ENCODE measurements around the gene RENBP.
"Not testable (repeated sequence)": the region's sequence is repeated elsewhere in the genome, so short reads cannot be mapped to it uniquely, and the experiment has no call there.

The RENBP gene

DNA sequence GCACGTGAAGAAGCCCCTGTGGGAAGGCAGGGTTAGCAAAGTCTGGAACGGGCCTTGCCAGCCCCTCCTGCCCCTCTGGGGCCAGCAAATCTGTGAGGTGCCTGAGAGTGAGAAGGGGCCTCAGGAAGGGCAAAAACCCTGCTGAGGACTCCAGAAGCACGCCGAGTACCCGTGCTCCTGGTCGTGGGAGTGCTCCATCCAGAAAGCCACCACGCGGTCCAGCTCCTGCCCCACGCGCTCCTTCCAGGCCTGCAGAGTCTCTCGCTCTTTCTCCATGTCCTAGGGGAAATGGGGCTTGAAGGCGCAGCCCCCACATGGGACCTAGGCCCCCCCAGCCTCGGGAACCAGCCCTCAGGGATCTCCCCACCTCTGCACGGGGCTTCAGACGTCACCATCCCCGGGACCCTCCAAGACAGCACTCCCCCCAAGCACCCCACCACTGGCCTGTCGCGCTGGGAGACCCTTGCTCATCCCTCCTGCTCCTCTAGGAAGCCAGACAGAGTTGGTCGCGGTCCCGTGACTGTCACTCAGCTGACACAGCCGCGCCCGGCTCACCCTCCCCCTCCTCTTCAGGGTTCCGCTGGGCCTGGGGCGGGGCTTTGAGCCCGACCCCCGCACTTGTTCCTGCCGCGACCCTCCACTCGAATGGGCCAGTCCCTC is at the start of gene RENBP:
TSS of gene RENBP (minus strand) at position 504 of the 660 bp plus-strand sequence. CDS start at position 471, 33 bp downstream.
- DNase-seq (ENCODE audit: low read depth in 2 of 2), result no peak

DNA sequence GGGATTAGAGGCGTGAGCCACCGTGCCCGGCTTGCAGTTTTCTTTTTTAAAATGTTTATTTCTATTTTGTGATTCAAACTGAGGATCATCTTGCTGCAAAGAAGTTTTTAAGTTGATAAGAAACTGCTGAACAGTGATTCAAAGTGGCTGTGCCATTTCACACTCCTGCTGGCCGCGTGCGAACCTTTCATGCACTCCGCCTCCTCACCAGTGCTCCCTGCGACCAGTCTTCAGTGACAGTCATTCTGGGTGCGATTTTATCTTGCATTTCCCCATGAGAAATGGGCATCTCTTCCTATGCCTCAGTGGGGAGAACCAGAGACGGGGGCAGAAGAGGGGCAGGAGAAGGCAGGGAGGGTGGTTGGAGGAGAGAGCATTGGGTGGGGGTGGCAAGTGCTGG is 49.5 kb upstream of the RENBP start:
- DNase-seq (ENCODE audit: low read depth in 2 of 2), result no peak

DNA sequence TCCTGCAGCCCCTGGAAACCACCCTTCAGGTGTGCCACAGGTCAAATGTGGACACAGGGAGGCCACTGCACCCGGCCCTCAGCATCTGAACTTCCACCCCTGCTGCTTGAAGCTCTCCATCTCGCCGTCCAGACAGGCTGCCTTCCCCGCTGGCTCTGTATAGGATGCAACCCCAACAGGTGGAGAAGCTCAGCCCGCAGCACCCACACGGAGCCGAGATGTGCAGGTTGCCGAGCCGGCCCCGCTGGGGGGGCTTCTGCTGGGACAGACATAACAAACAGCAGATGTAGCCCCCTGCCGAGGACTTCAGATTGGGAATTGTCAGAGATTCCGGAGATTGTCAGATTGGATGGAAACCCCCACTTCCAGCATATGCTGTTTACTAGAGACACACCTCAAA is 48.6 kb upstream of the RENBP start:
- no peak for DNase-seq (ENCODE audit: low read depth in 2 of 2)

DNA sequence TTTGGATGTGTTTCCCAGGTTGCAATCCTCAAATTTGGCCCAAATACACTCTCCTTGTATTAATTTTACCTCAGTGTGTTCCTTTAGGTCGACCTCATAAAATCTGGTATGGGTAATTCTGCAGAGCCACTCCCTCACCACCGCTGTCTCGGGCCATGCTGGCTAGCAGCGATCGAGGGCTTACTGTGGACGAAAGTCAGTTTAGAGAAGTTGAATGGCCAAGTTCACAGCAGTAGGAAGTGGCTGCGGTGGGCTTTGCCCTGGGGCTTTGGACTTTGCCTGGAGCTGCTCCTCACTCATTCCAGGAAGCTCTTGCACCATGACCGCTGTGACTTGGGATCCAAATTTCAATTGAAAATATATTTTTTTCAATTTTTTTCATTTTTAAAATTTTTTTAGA is 47.7 kb upstream of the RENBP start:
- no peak for DNase-seq (ENCODE audit: low read depth in 2 of 2)

DNA sequence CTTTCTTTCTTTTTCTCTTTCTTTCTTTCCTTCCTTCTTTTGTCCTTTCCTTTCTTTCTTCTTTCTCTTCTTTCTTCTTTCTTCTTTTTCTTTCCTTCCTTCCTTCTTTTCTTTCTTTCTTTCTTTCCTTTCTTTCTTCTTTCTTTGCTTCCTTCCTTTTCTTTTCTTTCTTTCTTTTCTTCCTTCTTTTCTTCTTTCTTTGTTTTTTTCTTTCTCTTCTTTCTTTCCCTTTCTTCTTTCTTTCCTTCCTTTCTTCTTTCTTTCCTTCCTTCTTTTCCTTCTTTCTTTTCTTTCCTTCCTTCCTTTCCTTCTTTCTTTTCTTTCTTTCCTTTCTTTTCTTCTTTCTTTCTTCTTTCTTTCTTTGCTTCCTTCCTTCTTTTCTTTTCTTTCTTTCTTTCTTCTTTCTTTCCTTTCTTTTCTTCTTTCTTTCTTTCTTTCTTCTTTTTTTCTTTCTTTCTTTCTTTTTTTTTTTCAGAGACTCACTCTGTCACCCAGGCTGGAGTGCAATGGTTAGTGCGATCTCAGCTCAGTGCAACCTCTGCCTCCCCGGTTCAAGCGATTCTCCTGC is 46.7 kb upstream of the RENBP start:
- no peak for DNase-seq (ENCODE audit: low read depth in 2 of 2)

DNA sequence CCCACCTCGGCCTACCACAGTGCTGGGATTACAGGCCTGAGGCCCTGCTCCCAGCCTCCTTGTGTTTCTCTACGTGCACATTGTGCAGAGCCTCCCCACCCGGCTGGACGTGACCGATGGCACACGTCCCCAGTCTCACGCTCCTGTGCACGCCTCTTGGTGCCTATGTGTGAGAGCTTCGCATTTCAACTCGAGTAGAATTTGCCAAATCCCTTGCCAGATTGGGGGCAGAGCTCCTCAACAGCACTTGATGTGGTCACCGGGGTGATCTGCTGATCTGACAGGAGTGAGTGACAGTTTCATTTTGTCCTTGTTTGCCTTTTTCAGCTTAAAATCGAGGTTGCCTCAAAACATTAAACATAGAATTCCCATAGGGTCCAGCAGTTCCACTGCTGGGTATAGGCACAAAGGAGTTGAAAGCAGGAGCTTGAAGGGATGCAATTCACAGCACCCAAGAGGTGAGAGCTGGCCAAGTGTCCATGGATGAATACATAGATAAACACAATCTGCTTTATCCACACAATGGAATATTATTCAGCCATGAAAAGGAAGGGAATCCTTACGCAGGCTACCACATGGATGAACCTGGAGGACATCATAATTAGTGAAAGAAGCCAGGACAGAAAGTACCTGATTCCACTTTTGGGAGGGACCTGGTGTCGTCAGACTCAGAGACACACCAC is 45.7 kb upstream of the RENBP start:
- no peak for DNase-seq (ENCODE audit: low read depth in 2 of 2)

DNA sequence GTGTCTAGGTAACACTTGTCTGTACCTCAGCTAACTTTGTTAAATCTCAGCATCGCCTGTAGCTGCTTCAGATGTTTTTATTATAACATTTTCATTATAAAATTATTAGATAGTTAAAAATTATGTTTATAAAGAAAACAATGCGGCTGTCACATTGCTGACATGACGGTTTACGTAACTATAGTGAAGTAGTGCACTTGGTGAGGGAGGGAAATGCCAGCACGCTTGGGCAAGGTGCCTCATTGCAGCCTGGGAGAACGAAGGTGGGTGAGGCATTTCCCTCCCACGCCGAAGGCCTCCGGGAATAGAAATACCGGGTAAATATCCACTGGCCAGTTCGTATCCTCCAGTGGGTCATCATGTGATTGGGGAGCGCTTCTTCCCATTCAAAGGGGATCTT is 44.0 kb upstream of the RENBP start:
- DNase-seq (ENCODE audit: low read depth in 2 of 2), result no peak

DNA sequence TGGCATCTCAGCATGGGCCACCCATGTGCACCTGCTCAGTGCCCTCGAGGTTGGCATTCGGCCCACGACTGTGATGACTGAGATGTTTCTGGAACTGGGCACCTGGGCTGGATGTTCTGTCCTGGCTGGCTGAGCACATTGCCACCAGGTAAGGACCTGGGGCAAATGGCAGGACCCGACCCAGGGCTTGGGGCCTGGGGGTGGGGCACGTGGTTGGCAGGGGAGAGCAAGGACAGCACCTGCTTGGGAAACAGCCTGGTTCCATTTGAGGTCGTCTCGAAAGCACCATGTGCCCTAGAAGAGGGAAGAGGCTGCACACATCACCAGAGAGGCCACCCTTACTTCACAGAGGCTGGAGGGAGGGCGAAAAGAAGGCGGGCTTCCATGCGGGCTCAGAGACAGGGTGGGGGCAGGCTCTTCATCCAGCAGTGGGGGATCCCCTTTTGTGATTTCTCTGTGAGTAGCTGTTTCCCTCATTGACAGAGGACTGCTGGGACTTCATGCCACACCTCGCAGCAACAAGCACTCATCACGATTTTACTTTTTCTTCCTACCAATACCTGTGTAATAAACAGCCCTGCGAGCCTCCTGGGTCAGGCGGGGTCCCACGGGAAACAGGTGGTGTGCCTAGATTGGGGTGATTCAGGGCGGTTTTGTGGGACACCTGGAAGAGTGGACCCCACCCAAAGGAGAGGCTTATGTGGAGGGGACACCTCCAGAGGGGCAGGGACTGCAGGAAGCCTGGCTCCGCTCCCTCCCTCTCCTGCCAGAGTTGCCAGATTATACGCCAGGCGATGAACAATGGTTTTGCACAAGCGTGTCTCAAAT is 40.1 kb upstream of the RENBP start:
- no peak for DNase-seq (ENCODE audit: low read depth in 2 of 2)

DNA sequence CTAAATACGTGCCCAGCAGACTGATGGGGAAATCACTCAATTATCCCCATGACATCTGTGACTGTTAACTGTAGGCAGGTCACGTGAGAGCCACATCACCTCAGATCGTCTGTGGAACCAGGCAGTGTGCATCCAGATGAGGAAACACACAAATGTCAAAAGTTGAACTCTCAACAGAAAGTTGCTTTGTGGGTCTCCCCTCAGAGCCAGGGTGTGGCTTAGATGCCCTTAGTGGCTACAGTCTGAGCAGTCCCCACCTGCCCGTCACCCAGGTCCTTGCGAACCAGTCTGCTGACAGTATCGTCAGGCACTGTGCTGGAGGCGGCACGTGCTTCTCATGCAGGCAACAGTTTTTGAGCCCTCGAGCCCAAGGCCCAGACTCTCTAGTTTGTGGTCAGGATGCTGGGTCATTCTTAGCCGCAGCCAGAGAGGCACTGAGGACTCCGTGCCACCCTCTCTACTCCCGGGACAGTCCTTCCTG is 38.9 kb upstream of the RENBP start:
- no peak for DNase-seq (ENCODE audit: low read depth in 2 of 2)

DNA sequence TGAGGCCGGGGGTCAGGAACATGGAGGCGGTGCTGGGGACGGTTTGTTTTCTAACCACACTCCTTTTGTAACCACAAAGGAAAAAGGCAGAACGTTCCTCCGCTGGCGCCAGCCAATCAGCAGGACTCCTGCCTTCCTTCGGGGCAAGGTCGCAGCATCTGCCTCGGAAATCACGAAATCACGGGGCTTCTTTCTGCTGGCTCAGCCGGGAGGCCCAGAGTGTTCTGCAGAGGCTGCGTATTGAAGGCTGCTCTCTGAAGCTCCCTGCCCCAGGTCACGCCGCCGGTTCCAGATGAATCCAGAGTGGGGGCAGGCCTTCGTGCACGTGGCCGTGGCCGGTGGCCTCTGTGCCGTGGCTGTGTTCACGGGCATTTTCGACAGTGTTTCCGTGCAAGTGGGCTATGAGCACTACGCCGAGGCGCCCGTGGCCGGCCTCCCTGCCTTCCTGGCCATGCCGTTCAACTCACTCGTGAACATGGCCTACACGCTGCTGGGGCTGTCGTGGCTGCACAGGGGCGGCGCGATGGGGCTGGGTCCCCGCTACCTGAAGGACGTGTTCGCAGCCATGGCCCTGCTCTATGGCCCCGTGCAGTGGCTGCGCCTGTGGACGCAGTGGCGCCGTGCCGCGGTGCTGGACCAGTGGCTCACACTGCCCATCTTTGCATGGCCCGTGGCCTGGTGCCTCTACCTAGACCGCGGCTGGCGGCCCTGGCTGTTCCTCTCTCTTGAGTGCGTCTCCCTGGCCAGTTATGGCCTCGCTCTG is 37.5 kb upstream of the RENBP start:
- DNase-seq (ENCODE audit: low read depth in 2 of 2), result no peak

DNA sequence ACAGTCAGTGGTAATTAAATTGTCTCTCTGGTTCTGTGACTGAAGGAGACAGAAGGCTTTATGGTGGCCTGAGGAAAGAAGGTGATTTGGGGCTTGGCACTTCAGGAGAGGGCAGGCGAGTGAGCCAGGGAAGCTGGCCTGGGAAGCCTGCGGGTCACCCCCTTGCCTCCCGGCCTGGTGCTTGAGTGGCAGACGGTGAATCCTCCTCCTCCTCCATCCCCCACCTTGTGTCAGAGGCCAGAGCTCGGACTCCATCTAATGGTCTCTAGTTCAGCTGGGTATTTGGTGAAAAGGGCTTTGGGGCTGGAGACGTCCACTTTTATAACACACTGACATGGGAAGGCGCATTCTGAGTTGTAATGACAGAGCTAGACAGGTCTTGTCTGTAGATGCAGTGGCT is 36.8 kb upstream of the RENBP start:
- no peak for DNase-seq (ENCODE audit: low read depth in 2 of 2)

DNA sequence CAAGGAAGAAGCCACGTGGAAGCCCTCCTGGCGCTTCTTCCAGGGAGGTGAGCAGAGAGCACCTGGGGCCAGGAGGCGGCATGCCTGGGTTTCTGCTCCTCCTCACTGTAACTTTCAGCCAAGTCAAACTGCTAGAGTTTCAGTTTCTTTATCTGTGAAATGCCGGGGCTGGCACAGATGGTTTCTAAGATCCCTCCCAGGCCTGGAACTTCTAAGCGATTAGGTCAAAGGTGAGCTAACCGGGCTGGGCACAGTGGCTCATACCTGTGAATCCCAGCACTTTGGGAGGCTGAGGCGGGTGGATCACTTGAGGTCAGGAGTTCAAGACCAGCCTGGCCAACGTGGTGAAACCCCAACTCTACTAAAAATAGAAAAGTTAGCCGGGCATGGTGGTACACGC is 36.0 kb upstream of the RENBP start:
- DNase-seq (ENCODE audit: low read depth in 2 of 2), result not testable (repeated sequence)

DNA sequence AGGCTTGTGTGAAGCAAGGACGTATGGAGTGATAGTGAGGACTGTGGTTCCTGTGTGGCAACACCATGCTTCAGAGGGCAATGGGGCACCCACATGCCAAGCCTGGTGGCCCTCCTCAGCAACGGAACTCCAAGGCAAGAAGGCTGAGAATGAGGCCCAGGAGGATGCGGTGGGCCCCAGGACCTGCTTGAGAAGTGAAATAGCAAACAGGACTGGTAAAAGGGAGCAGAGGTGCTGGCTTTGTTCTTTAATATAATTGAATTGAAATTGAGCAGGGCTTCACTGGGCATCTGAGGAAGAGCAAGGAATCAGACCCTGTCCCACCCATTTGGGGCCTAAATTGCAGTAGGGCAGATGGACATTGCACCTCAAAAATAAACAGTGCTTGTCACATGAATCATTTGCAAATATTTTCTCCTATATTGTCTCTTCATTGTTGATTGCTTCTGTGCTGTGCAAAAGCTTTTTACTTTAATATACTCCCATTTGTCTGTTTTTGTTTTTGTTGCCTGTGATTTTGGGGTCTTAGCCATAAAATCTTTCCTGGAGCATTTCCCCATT is 30.4 kb upstream of the RENBP start:
- DNase-seq (ENCODE audit: low read depth in 2 of 2), result no peak

DNA sequence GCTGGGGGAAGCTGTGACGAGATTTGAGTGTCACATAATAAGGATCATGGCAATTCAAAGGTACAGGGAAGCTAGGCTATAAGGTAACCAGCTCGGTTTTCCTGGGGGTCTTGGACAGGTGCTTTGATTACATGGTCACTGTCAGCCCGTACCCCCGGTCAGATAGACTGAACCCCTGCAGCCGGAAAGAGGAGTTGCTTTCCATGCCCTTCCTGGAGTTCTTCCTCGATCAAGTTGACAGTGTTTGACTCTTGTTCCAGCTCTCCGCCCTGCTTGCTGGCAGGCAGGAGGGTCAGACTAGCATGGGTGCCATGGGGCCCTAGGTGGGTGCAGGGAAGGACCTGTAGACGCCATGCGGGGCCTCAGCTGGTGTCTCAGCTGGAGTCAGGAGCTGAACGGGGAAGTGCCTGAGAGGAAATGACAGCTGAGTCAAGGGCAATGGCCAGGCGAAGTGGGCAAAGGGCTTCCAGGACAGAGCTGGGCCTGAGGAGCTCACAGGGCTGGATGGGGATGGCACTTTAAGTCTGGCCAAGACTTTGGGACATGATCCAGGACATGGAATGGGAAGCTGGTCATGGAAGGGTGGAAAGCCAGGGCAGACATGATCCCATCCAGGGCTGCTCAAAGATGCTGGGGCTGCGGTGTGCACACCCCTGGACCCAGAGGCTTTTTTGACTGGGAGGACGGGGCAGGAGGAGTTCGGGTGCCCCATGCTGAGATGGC is 29.7 kb upstream of the RENBP start:
- DNase-seq (ENCODE audit: low read depth in 2 of 2), result no peak

DNA sequence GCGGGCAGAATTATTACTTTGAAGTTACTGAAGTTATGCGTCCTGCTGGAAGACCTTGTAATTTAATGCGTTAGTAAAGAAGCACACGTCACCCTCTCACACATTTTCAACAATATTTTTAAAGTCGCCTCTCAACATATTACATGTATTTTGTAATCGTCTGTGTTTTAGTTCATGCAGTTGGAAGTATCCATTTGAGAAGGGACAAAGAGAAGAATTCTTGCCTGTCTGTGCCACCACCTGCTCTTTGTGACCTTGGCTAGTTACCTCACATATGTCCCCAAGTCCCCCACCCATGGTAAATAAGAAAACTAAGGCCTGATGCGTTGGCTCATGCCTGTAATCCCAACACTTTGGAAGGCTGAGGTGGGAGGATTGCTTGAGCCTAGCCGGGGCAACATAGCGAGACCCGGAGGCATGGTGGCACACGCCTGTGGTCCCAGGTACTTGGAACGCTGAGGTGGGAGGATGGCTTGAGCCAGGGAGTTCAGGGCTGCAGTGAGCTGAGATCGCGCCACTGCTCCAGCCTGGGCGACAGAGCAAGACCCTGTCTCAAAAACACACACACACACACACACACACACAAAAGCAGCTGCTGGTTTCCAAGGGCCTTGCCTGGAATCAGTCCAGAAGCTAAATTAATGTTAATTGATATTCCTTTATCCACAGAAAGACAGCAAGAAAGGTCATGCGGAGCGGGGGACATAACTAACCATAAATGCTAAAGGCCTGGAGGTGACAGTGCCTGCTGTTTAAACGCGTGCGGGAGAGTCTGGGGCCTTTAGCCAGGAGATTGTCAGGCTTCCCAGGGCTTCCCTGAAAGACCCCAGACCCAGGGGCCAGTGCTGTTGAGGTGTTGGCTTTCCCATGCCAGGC is 28.9 kb upstream of the RENBP start:
- DNase-seq (ENCODE audit: low read depth in 2 of 2), result no peak

DNA sequence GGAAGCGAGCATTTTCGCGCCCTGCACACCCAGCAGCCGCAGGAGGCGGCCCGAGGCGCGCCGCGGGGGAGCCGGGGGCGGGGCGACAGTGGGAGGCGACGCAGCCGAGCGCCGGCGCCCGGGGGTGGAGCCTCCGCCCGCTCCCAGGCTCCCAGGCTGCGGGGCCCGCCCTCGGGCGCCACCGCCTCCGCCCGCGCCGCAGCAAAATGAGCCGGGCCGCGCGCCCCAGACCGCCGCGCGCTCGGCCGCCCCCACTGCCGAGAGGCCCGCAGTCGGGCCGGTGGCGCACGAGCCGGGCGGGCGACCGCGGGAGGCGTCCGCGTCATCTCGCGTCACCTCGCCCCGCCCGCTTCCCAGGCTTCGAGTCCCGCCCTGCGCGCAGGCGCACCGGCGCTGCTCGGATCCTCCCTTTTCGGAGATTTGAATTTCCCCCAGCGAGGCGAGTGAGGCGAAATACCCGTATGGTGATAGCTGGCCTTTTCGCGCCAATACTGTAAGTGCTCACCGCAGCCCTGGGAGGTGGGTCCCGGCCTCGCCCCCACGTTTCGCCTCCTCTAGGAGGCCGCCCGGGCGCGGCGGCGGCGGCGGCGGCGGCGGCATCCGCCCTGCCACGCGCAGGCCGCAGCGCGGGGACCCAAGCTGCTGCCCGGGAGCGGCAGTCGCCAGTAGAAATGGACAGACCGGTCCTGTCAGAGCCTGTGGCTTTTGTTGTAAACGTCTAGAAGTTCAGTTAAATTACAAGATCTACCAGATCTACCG is 28.1 kb upstream of the RENBP start, which contains the start of gene TMEM187:
TSS of gene TMEM187 (plus strand) at position 387 of the 759 bp plus-strand sequence. CDS start 9,309 bp downstream, outside the sequence.
- peak; percentile 75 to 84 for DNase-seq (ENCODE audit: low read depth in 2 of 2)

DNA sequence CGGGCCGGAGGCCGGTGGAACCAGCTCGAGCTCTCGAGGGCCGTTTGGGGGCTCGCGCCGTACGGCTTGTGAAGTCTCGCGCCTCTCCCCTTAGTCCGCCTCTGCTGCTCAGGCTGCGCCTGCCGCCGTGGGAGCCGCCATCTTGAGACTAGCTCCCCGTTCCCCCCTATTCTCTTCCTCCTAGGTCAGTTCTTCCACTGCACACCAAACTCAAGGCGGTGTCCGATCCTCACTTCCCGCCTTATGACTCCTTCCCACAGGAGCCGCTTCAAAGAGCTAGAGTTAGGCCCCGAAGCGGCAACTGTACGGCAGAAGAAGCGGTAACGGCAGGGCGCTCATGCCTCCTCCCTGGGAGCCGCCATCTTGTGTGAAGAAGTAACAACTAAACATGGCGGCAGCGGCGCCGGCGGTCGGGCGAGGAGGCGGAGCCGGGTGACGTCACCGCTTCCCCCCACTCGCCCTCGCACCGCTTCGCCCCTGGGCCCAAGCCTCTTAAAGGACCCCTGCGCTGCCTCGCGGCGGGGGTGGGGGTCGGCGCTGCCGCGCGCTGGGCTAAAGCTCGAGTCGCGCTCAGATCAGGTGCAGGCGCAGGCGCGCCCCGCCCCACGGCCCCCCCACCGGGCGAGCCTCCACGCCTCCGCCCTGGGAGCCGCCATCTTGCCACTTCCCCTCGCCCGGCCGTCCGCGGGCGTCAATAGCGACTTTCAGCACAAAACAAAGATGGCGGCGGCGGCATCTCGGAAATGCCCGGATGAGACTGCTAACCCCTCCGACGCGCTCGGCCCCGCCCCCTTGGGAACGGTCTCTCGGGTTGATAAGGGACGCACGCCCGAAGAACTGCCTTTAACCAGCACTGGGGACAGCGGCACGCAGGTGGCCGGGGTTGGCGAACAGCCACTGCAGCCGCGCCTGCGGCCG is 27.3 kb upstream of the RENBP start, which contains the start of gene HCFC1:
TSS of gene HCFC1 (minus strand) at position 369 of the 918 bp plus-strand sequence. CDS start 978 bp downstream, outside the sequence.
- DNase-seq (ENCODE audit: low read depth in 2 of 2), result peak; percentile 83 to 88
